Thyroid gland (tissue), 4 donors: Measurements from ENCODE around the gene PARVB.

Source experiments
- CTCF ChIP-seq, 6 experiments: fragments of 200-600 bp in 3 of 6; fragments of 450-650 bp in 3 of 6; sonication (generic) in 3 of 6; IDR thresholded peaks; one replicate each; pipeline ENCODE4 v1.5.1; 2016 to 2019; ENCODE audit warnings: antibody characterized with exemption in 6 of 6, mild to moderate bottlenecking in 2 of 6, inconsistent platforms in 1 of 6, moderate library complexity in 1 of 6
- POLR2A ChIP-seq, 2 donors: fragments of 450-650 bp; IDR thresholded peaks; one replicate each; pipeline ENCODE4 v1.6.1; 2017; ENCODE audit warnings: antibody characterized with exemption in 2 of 2, mild to moderate bottlenecking in 2 of 2, moderate library complexity in 1 of 2

DNA sequence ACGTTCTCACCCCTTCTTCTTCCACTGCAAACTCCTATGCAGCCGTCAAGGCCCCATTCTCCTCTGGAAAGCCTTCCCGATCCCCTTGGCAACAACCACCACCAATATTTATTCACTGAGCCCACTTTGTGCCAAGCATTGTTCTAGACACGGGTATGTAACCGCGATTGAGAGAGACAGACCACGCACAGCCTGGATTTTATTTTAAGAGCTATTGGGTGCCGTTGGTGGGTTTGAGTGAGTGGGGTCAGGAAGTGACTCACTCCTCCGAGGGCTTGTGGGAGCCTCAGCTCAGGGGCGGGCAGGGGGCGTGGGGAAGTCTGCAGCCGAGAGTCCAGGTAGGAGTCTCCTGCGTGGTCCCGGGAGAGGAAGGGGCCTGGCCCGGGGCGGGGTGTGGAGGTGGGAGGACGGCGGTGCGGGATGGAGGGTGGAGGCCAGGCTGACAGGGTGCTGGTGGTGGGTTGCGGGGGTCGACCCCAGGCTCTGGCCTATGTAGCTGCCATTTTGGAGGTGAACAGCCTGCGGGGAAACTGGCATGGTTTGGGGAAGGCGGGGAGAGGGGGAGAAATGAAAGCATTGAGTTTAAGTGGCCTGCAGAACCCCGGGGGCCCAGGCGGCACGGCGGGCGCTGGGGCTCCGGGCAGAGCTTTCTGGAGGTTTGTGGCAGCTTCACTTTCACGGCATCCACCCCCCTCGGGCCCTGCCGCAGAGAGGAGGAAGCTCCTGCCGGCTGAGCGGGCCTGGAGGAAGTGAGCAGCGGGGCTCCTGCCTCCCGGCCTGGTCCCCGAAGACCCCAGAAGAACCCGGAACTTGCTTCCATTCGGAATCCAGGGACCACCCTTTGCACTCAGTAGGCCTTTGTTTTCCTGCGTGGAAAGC lies 157.2 kb downstream of the PARVB start:
- peak in 1 of 2 donors; percentile 6 for TF ChIP-seq POLR2A (IDR thresholded peaks at IDR 0.05)
- no peak for TF ChIP-seq CTCF (IDR thresholded peaks at IDR 0.05)
